SK-N-MC (cell line): ENCODE data around the gene EFNB2.

Experiments used
- EZH2 ChIP-seq: fragments of 200-600 bp; sonication (generic); IDR thresholded peaks from one replicate; pipeline ENCODE4 v1.6.1; 2017; ENCODE audit warnings: antibody characterized with exemption
- POLR2AphosphoS5 ChIP-seq: IDR thresholded peaks from 2 replicates; pipeline ENCODE4 v1.6.1; 2012; ENCODE audit warnings: mild to moderate bottlenecking, low read depth, low read length, borderline replicate concordance

DNA sequence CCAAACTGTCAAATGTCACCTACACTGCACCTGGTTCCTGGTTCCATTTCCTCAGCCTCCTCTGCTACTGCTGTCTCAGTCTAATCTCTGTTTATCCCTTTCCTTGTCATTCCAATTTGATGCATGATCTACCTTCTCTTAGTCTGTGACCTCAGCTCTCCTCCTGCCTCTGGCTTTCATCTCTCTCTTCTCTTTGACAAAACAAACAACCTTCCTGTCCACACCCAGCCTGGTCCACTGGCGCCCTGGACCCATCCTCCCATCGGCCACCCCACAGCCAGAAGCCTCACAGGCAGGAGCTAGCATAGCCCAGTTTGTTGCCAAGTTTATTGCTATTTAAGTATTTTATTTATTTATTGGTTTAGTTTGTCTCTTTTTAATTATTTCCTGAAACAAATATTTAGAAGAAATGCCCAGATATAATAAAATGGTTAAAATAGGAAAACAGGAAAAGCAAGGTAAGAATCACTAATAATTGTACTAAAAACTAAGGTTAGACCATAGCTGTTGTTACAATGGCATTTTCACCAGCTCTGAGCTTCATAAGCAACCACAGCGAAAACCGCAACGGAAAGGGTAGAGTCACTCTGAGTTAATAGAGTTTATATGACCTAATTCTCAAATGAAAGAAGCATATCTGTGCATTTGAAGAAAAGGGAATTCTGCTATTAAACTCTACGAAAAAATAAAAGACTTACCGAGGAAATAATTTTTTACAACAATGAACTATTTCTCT is 68.6 kb downstream of the EFNB2 start:
- TF ChIP-seq POLR2AphosphoS5 (no peak), EZH2 (no peak)
